OCI-LY7 (cell line): ENCODE results near the gene SYNPO.

Experiments
- CTCF ChIP-seq: fragments of 200-600 bp; sonication (generic); conservative IDR thresholded peaks from 2 replicates; pipeline ENCODE4 v1.5.1; 2014; ENCODE audit warnings: mild to moderate bottlenecking, antibody characterized with exemption, low read length, moderate library complexity, mixed read lengths
- EZH2phosphoT487 ChIP-seq: fragments of 200-600 bp; sonication (generic); IDR thresholded peaks from 2 replicates; pipeline ENCODE4 v1.6.1; 2018; ENCODE audit warnings: low read depth, borderline replicate concordance, mild to moderate bottlenecking, mixed run types, antibody characterized with exemption, low read length, moderate library complexity, mixed read lengths

- TF ChIP-seq CTCF (no peak), EZH2phosphoT487 (no peak)
Observed at GRCh38 chr5:150595466-150596031, 44.9 kb upstream of the SYNPO start.
